DND-41 (cell line): ENCODE results near the gene A1BG.

Experiments used
- ATAC-seq: fragments of 200-7000 bp; cut with Tn5 transposase; 3 replicates; pipeline ENCODE4 v1.9.1; 2021; ENCODE audit warnings: low read depth; ENCODE audit not compliant: insufficient read depth
- DNase-seq: peaks from one replicate; pipeline ENCODE4 v3.0.0-alpha.2; 2020
- H2AFZ ChIP-seq: 2 replicates; pipeline ENCODE4 v1.6.0; 2012; ENCODE audit warnings: low read depth, low read length
- H3K27ac ChIP-seq: 2 replicates; pipeline ENCODE4 v1.5.1; 2012; ENCODE audit warnings: low read length, inconsistent platforms
- H3K27me3 ChIP-seq: fragments of 200-600 bp; sonication (generic); 2 replicates; pipeline ENCODE4 v1.6.0; 2012; ENCODE audit warnings: low read length, mild to moderate bottlenecking, inconsistent platforms; ENCODE audit not compliant: insufficient read depth, poor library complexity
- H3K36me3 ChIP-seq: 2 replicates; pipeline ENCODE4 v1.5.1; 2012; ENCODE audit warnings: low read length, inconsistent platforms; ENCODE audit not compliant: insufficient read depth
- H3K4me1 ChIP-seq: 2 replicates; pipeline ENCODE4 v1.5.1; 2012; ENCODE audit warnings: mild to moderate bottlenecking, low read length; ENCODE audit not compliant: insufficient read depth
- H3K4me2 ChIP-seq: 2 replicates; pipeline ENCODE4 v1.6.0; 2012; ENCODE audit warnings: mild to moderate bottlenecking, moderate library complexity, low read length, inconsistent platforms; ENCODE audit not compliant: insufficient read depth
- H3K4me3 ChIP-seq, 2 experiments: fragments of 200-600 bp in 1 of 2; shearing (Covaris generic) in 1 of 2; 2 replicates each; pipeline ENCODE4 v1.5.1; 2012 to 2016; ENCODE audit warnings: inconsistent platforms in 2 of 2, low read length in 2 of 2, mild to moderate bottlenecking in 2 of 2, low read depth in 1 of 2, moderate library complexity in 1 of 2
- H3K79me2 ChIP-seq: 2 replicates; pipeline ENCODE4 v1.6.0; 2012; ENCODE audit warnings: low read length, inconsistent platforms; ENCODE audit not compliant: insufficient read depth
- H3K9ac ChIP-seq: 2 replicates; pipeline ENCODE4 v1.6.0; 2012; ENCODE audit warnings: low read depth, mild to moderate bottlenecking, inconsistent platforms, low read length, moderate library complexity
- H3K9me3 ChIP-seq: 2 replicates; pipeline ENCODE4 v1.5.1; 2012; ENCODE audit warnings: low read length, moderate library complexity, mild to moderate bottlenecking, inconsistent platforms; ENCODE audit not compliant: insufficient read depth, severe bottlenecking
- H4K20me1 ChIP-seq: 2 replicates; pipeline ENCODE4 v1.6.0; 2012; ENCODE audit warnings: low read length; ENCODE audit not compliant: insufficient read depth
- EZH2 ChIP-seq: IDR thresholded peaks from 3 replicates; pipeline ENCODE4 v1.6.1; 2012; ENCODE audit warnings: borderline replicate concordance, low read depth, mild to moderate bottlenecking, moderate library complexity, low read length, inconsistent platforms; ENCODE audit not compliant: severe bottlenecking
- TF ChIP-seq, protein P1 (sequence below): IDR thresholded peaks from 2 replicates; pipeline ENCODE4 v1.5.1; 2012; ENCODE audit warnings: borderline replicate concordance, low read length, moderate library complexity, mild to moderate bottlenecking; ENCODE audit not compliant: poor library complexity, severe bottlenecking; ENCODE audit errors: extremely low read depth

The A1BG gene

DNA sequence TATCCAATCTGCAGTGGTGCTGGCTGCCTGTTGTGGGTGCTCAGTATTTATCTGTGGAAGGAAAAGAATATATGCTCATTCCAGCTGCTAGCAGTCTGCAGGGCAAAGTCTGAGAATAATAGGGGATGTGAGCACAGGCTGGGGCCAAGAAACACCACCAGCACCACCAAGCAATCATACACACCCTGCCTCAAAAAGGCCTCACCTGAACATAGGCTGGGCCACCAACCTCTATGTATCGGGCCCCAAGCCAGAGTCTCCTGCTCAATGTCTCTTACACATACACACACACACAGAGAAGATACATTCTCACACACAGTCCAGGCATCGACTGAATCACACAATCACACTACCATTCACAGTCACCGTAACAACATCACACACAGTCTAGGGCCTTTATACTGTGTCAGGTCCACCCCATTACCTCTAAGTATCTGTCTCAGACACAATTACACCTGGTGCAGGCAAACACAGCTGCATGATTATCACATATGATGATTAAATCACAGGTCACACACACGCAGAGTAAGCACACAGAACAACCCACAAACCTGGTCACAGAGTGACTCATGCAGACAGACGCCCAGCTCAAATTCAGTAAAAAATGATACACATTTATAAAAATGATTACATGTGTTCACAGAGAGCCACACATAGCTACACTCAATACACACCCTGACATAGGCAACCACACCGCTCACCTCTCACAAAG lies 27.8 kb downstream of the A1BG start:
- ATAC-seq (no peak), DNase-seq (no peak)
- TF ChIP-seq, protein P1, sequence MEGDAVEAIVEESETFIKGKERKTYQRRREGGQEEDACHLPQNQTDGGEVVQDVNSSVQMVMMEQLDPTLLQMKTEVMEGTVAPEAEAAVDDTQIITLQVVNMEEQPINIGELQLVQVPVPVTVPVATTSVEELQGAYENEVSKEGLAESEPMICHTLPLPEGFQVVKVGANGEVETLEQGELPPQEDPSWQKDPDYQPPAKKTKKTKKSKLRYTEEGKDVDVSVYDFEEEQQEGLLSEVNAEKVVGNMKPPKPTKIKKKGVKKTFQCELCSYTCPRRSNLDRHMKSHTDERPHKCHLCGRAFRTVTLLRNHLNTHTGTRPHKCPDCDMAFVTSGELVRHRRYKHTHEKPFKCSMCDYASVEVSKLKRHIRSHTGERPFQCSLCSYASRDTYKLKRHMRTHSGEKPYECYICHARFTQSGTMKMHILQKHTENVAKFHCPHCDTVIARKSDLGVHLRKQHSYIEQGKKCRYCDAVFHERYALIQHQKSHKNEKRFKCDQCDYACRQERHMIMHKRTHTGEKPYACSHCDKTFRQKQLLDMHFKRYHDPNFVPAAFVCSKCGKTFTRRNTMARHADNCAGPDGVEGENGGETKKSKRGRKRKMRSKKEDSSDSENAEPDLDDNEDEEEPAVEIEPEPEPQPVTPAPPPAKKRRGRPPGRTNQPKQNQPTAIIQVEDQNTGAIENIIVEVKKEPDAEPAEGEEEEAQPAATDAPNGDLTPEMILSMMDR: no peak
- TF ChIP-seq EZH2: no peak
- peak overlapping the region; percentile 74 for H3K27ac ChIP-seq
- H3K27me3 ChIP-seq: no peaks in the 10 kb centered on the region
- H2AFZ ChIP-seq: 0 out of 2 replicates have a peak overlapping the region, but pooled peaks have one; percentile 94
- no peaks in the 10 kb centered on the region for H3K9me3 ChIP-seq
- peaks cover 39% of the 10 kb centered on the region for H3K4me1 ChIP-seq
- peak overlapping the region; percentile 63 for H3K9ac ChIP-seq
- H3K79me2 ChIP-seq: peaks cover 32% of the 10 kb centered on the region
- peaks cover 6% of the 10 kb centered on the region; the same call in 1 of the 2 replicates for H3K36me3 ChIP-seq
- H3K4me2 ChIP-seq: peak overlapping the region; percentile 93
- peak overlapping the region; percentile 58 to 76; a peak in 3 of 4 replicates for H3K4me3 ChIP-seq
- H4K20me1 ChIP-seq: no peaks in the 10 kb centered on the region

DNA sequence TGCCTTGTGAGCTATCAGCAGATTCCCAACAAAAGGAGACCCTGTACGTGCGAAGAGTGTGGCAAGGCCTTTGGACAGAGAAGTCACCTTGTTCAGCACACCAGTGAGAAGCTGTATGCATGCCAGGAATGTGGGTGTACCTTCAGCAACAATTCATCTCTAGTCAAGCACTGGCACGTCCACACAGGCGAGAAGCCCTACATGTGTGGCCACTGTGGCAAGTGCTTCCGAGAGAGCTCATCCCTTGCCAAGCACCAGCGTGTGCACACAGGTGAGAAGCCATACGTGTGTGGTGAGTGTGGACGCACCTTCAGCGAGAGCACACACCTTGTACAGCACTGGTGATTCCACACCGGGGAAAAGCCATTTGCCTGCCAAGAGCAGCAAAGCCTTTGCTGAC lies 34.1 kb downstream of the A1BG start:
- H2AFZ ChIP-seq: no peak overlapping the region

DNA sequence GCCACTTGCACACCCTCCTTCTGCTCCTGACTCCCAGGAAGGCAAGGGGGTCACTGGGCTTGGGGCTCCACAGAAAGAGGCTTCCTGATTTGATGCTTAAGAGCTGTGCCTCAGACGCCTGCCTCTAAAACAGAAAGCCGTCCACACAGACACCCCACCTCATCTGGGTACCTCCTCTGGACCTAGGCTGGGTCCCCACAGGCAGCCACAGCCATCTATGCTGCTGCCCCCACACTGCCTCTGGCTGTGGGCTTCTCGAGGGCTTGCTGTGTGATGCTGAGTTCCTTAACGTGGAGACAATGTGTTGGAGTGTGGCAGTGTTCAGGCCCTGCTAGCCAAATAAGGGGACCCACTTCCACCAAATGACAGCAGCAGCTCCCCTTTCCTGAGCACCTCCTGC lies 35.0 kb downstream of the A1BG start:
- H3K4me1 ChIP-seq: no peaks in the 10 kb centered on the region
- H3K27ac ChIP-seq: no peak overlapping the region
- no peaks in the 10 kb centered on the region for H3K27me3 ChIP-seq
- H3K4me3 ChIP-seq: no peak overlapping the region
- H3K9ac ChIP-seq: no peak overlapping the region
- no peak overlapping the region for H3K4me2 ChIP-seq
- H3K79me2 ChIP-seq: no peaks in the 10 kb centered on the region
- DNase-seq (no peak), ATAC-seq (no peak)
- no peaks in the 10 kb centered on the region for H3K9me3 ChIP-seq
- H4K20me1 ChIP-seq: peaks cover 43% of the 10 kb centered on the region; the same call in 1 of the 2 replicates
- peaks cover 29% of the 10 kb centered on the region for H3K36me3 ChIP-seq
- TF ChIP-seq, protein P1: no peak
- no peak for TF ChIP-seq EZH2
- H2AFZ ChIP-seq: no peak overlapping the region

More for the DNA sequence above, 34.1 kb downstream of the A1BG start:
- no peak for ATAC-seq
- no peak for DNase-seq
- Histone ChIP-seq H3K36me3 (peaks cover 20% of the 10 kb centered on the region), H3K79me2 (no peaks in the 10 kb centered on the region), H3K4me1 (no peaks in the 10 kb centered on the region), H3K27ac (no peak overlapping the region), H3K27me3 (no peaks in the 10 kb centered on the region), H4K20me1 (peaks cover 43% of the 10 kb centered on the region; the same call in 1 of the 2 replicates), H3K4me2 (no peak overlapping the region), H3K9ac (no peak overlapping the region), H3K4me3 (no peak overlapping the region), H3K9me3 (no peaks in the 10 kb centered on the region)
- TF ChIP-seq EZH2: no peak
- TF ChIP-seq, protein P1: no peak
